K562 (cell line): ENCODE results near the gene USP8. TPM values are rescaled to one million over a fixed set of nuclear protein-coding genes. Genes with fewer than 3 reads are reported as not detected.

Experiments
- ATAC-seq: fragments of 200-7000 bp; cut with Tn5 transposase; 3 replicates; pipeline ENCODE4 v1.9.1; 2020; ENCODE audit warnings: moderate library complexity
- BruUV-seq: library from RNA; stranded (reverse); fragments of 400-500 nt; replicated peaks from 2 replicates; lab custom pipeline; 2021; lab: Mats Ljungman, UMichigan
- CTCF ChIA-PET: fragments of 300-600 bp; formaldehyde crosslinking; extraction: SDS; loops from one replicate; lab custom pipeline; 2021; ENCODE audit warnings: low intra/inter-chr PET ratio; lab: Yijun Ruan, JAX
- POLR2A ChIA-PET: fragments of 300-600, 350-650 bp; sonication (Branson Sonifier 250); formaldehyde crosslinking; extraction: SDS; loops from one replicate; lab custom pipeline; 2021; ENCODE audit warnings: antibody characterized with exemption, inconsistent platforms; lab: Yijun Ruan, JAX
- DNase-seq, 4 experiments: peaks; one replicate each; pipeline versions ENCODE4 v3.0.0 to v3.0.0-alpha.2; 2011 to 2018; ENCODE audit warnings: low spot score in 3 of 4, mixed read lengths in 3 of 4; ENCODE audit errors: extremely low read depth in 1 of 4
- FAIRE-seq: peaks from 2 replicates; lab custom pipeline; 2011; peaks lifted over from hg19 to GRCh38; lab: Jason Lieb, UNC
- H2AFZ ChIP-seq: 2 replicates; pipeline ENCODE4 v1.6.0; 2011; ENCODE audit warnings: low read depth, low read length, control low read depth, inconsistent platforms
- H3K27ac ChIP-seq: fragments of 200-600 bp; 3 replicates; pipeline ENCODE4 v1.8.0; 2011; ENCODE audit warnings: low read depth, mild to moderate bottlenecking, control low read depth, inconsistent platforms, low read length, moderate library complexity, mixed read lengths; ENCODE audit errors: extremely low read depth
- H3K27me3 ChIP-seq, 2 experiments: fragments of 300-600 bp in 1 of 2; 2 replicates in 1 of 2; 3 replicates in 1 of 2; pipeline versions ENCODE4 v1.6.0 to v1.8.0; 2011; ENCODE audit warnings: inconsistent platforms in 2 of 2, low read length in 2 of 2, mild to moderate bottlenecking in 1 of 2, mixed read lengths in 1 of 2, moderate library complexity in 1 of 2; ENCODE audit not compliant: control insufficient read depth in 2 of 2, insufficient read depth in 2 of 2
- H3K36me3 ChIP-seq: fragments of 300-600 bp; 3 replicates; pipeline ENCODE4 v1.8.0; 2011; ENCODE audit warnings: mild to moderate bottlenecking, low read length, inconsistent platforms; ENCODE audit not compliant: control insufficient read depth, insufficient read depth
- H3K4me1 ChIP-seq, 2 experiments: fragments of 200-600 bp in 1 of 2; replicated peaks in 1 of 2; 2 replicates in 1 of 2; 3 replicates in 1 of 2; pipeline versions ENCODE4 v1.5.1 to v1.8.0; 2011; ENCODE audit warnings: inconsistent platforms in 2 of 2, low read length in 2 of 2, mild to moderate bottlenecking in 1 of 2, mixed read lengths in 1 of 2, moderate library complexity in 1 of 2; ENCODE audit not compliant: control insufficient read depth in 2 of 2, insufficient read depth in 2 of 2
- H3K4me2 ChIP-seq: 2 replicates; pipeline ENCODE4 v1.6.1; 2011; ENCODE audit warnings: low read length, control low read depth, inconsistent platforms, mixed read lengths; ENCODE audit not compliant: insufficient read depth
- H3K4me3 ChIP-seq: fragments of 200-600 bp; sonication (generic), shearing (Covaris generic); 2 replicates; pipeline ENCODE4 v1.5.1; 2016; ENCODE audit warnings: control low read depth, inconsistent platforms
- H3K79me2 ChIP-seq: fragments of 200-600 bp; 3 replicates; pipeline ENCODE4 v1.8.0; 2011; ENCODE audit warnings: low read length, inconsistent platforms; ENCODE audit not compliant: control insufficient read depth, insufficient read depth
- H3K9ac ChIP-seq, 2 experiments: 2 replicates each; pipeline versions ENCODE4 v1.6.0 to v1.6.1; 2011; ENCODE audit warnings: low read depth in 2 of 2, low read length in 2 of 2, control low read depth in 1 of 2, inconsistent platforms in 1 of 2, mild to moderate bottlenecking in 1 of 2, mixed read lengths in 1 of 2; ENCODE audit not compliant: insufficient read depth in 1 of 2
- H3K9me1 ChIP-seq: one replicate; pipeline ENCODE4 v1.6.0; 2011; ENCODE audit warnings: inconsistent platforms, mild to moderate bottlenecking, low read length, moderate library complexity; ENCODE audit not compliant: control insufficient read depth, insufficient read depth
- H3K9me3 ChIP-seq: replicated peaks from 2 replicates; pipeline ENCODE4 v1.5.1; 2011; ENCODE audit warnings: low read depth, low read length, inconsistent platforms; ENCODE audit not compliant: control insufficient read depth, insufficient read depth
- H4K20me1 ChIP-seq: replicated peaks from 2 replicates; pipeline ENCODE4 v1.6.1; 2011; ENCODE audit warnings: low read length, inconsistent platforms, mixed read lengths; ENCODE audit not compliant: control insufficient read depth, insufficient read depth
- CTBP1 ChIP-seq: fragments of 450-650 bp; IDR thresholded peaks from 2 replicates; pipeline ENCODE4 v1.6.1; 2016; ENCODE audit warnings: borderline replicate concordance
- EHMT2 ChIP-seq: fragments of 450-650 bp; IDR thresholded peaks from 2 replicates; pipeline ENCODE4 v1.6.1; 2018; ENCODE audit warnings: antibody characterized with exemption
- EWSR1 ChIP-seq: fragments of 450-650 bp; IDR thresholded peaks from 2 replicates; pipeline ENCODE4 v1.6.1; 2018; ENCODE audit warnings: borderline replicate concordance, mild to moderate bottlenecking, low read depth, moderate library complexity; ENCODE audit not compliant: partially characterized antibody
- FOXA3 ChIP-seq, 2 experiments: fragments of 450-650 bp in 1 of 2; sonication (generic) in 1 of 2; formaldehyde crosslinking; IDR thresholded peaks in 1 of 2; conservative IDR thresholded peaks in 1 of 2; 2 replicates each; pipeline versions ENCODE4 v1.4.0 to v1.8.0; 2020 to 2022; ENCODE audit warnings: mild to moderate bottlenecking in 2 of 2, missing genetic modification reagents in 1 of 2
- HOMEZ ChIP-seq: fragments of 250-450 bp; sonication (Bioruptor Pico); IDR thresholded peaks from 2 replicates; pipeline ENCODE4 v1.4.0; 2020; ENCODE audit warnings: mild to moderate bottlenecking, moderate library complexity
- KAT7 ChIP-seq: sonication (generic); formaldehyde crosslinking; IDR thresholded peaks from 2 replicates; pipeline ENCODE4 v1.8.0; 2022; ENCODE audit warnings: missing genetic modification reagents, mild to moderate bottlenecking, borderline replicate concordance
- NONO ChIP-seq, 2 experiments: fragments of 200-400 bp in 1 of 2; fragments of 450-650 bp in 1 of 2; formaldehyde crosslinking in 1 of 2; IDR thresholded peaks; 2 replicates each; pipeline ENCODE4 v1.6.1; 2017; ENCODE audit warnings: low read depth in 2 of 2, mild to moderate bottlenecking in 2 of 2, moderate library complexity in 2 of 2, low read length in 1 of 2
- PCBP2 ChIP-seq: fragments of 200-400 bp; formaldehyde crosslinking; IDR thresholded peaks from 2 replicates; pipeline ENCODE4 v1.6.1; 2018; ENCODE audit warnings: low read length, low read depth, mild to moderate bottlenecking, moderate library complexity; ENCODE audit not compliant: poor library complexity, severe bottlenecking
- PHB2 ChIP-seq: fragments of 450-650 bp; IDR thresholded peaks from 2 replicates; pipeline ENCODE4 v1.6.1; 2017; ENCODE audit warnings: low read depth
- PKNOX1 ChIP-seq: fragments of 450-650 bp; IDR thresholded peaks from 2 replicates; pipeline ENCODE4 v1.6.1; 2016
- POU5F1 ChIP-seq: fragments of 150-350 bp; IDR thresholded peaks from 2 replicates; pipeline ENCODE4 v1.6.1; 2014; ENCODE audit warnings: borderline replicate concordance, low read length, low read depth, mild to moderate bottlenecking; ENCODE audit not compliant: partially characterized antibody
- RCOR1 ChIP-seq, 2 experiments: IDR thresholded peaks; 2 replicates each; pipeline ENCODE4 v1.6.1; 2012; ENCODE audit warnings: low read depth in 2 of 2, low read length in 2 of 2, borderline replicate concordance in 1 of 2, improper control_type of control experiment in 1 of 2
- SPI1 ChIP-seq: IDR thresholded peaks from 2 replicates; pipeline ENCODE4 v1.6.1; 2011; ENCODE audit warnings: low read depth, low read length, control low read depth, borderline replicate concordance
- TRIM24 ChIP-seq, 2 experiments: fragments of 450-650 bp; IDR thresholded peaks; 2 replicates each; pipeline ENCODE4 v1.6.1; 2016
- ZNF165 ChIP-seq: fragments of 250-450 bp; sonication (Bioruptor Pico); IDR thresholded peaks from 2 replicates; pipeline ENCODE4 v1.4.0; 2020; ENCODE audit warnings: borderline replicate concordance
- ZNF699 ChIP-seq: fragments of 250-450 bp; sonication (Bioruptor Pico); IDR thresholded peaks from 2 replicates; pipeline ENCODE4 v1.8.0; 2021; ENCODE audit warnings: mild to moderate bottlenecking, moderate library complexity; ENCODE audit not compliant: insufficient replicate concordance
- WGBS: fragments of 100-300 bp; shearing (Covaris generic); methylation state at CpG from one replicate; pipeline ENCODE4 v1.1.6; 2016; ENCODE audit warnings: low coverage, mixed read lengths; ENCODE audit not compliant: insufficient coverage; ENCODE audit errors: missing lambda C conversion rate; 5-methylcytosine and 5-hydroxymethylcytosine counted together
- in situ Hi-C: fragments of 300-500 bp; cut with MboI; formaldehyde crosslinking; loops from 4 replicates; pipeline ENCODE4 v1.15.0; 2018; ENCODE audit warnings: inconsistent platforms, mixed read lengths
- intact Hi-C: fragments of 100-400 bp; cut with micrococcal nuclease; formaldehyde crosslinking; loops from 2 replicates; pipeline ENCODE4 v1.14.2; 2022
- polyA plus RNA-seq, 8 experiments: library from polyadenylated mRNA; depleted of rRNA in 4 of 8; stranded (reverse) in 5 of 8; unstranded in 3 of 8; fragments of >200 nt; fragmentation: Nextera tagmentation in 2 of 8; fragmentation: Illumina TruSeq in 1 of 8; extraction: Ambion mirVana in 2 of 8; extraction: Trizol in 1 of 8; gene quantifications; 2 replicates each; pipeline versions ENCODE4 v1.2.1 to v1.2.3, GENCODE V29; 2011 to 2014; ENCODE audit warnings: inconsistent platforms in 1 of 8, missing spikeins in 1 of 8
- total RNA-seq, 7 experiments: library from RNA; depleted of rRNA in 6 of 7; stranded (reverse); fragments of >200 nt in 6 of 7; fragmentation: Illumina TruSeq in 2 of 7; extraction: Trizol in 2 of 7; gene quantifications; 2 replicates each; pipeline versions ENCODE4 v1.2.1 to v1.2.3, GENCODE V29; 2011 to 2021; ENCODE audit warnings: low replicate concordance in 1 of 7

USP8 gene
- total and polyA plus RNA-seq, 9 of the 15 experiments (the other 6 are each of a cell fraction or from before 2014, with no cell fraction given) = 35.1 to 58.4 (median 46.1) TPM

GRCh38 chr15:50416890-50417289, 7.3 kb upstream of the USP8 start:
- no TSS peak for BruUV-seq

GRCh38 chr15:50418041-50418583, 6.1 kb upstream of the USP8 start:
- intact Hi-C loops (no loop called here), in situ Hi-C loops (no loop called here)
- no peak overlapping the region for H3K4me2 ChIP-seq
- H3K36me3 ChIP-seq = no peaks in the 10 kb centered on the region
- no peak overlapping the region; the same call in 2 of the 3 replicates for H3K27ac ChIP-seq
- no peaks in the 10 kb centered on the region for H4K20me1 ChIP-seq
- H3K9ac ChIP-seq = no peak overlapping the region; a peak in 1 of 4 replicates
- no peaks in the 10 kb centered on the region for H3K9me3 ChIP-seq
- CTCF ChIA-PET = no interaction called here
- H3K9me1 ChIP-seq = no peaks in the 10 kb centered on the region
- no peak overlapping the region for H3K4me3 ChIP-seq
- WGBS = 51% methylated on average over 9 of the region's 9 CpGs
- no TSS peak for BruUV-seq
- POLR2A ChIA-PET = interaction anchor here (0.6 to 0.8 kb wide), 2 partner anchors 24 to 63 kb away, joined by 3 read pairs; partner anchors contain the start of gene GABPB1
- no peaks in the 10 kb centered on the region for H3K79me2 ChIP-seq
- H3K4me1 ChIP-seq = peaks cover 0 to 5% of the 10 kb centered on the region in 2 experiments; a peak in 2 of 5 replicates
- peak in 1 of 4 experiments; percentile 36 for DNase-seq
- peak overlapping the region; percentile 12; the same call in 1 of the 2 replicates for H2AFZ ChIP-seq
- peak; percentile 42 for FAIRE-seq
- H3K27me3 ChIP-seq = no peaks in the 10 kb centered on the region
- peak; percentile 59 for ATAC-seq
- TF ChIP-seq FOXA3 (CRISPR knock-in tag; conservative IDR thresholded peaks at IDR 0.05 in 1 of 2, IDR thresholded peaks at IDR 0.05 in 1 of 2) (no peak), TRIM24 (IDR thresholded peaks at IDR 0.05) (peak; percentile 41 to 85; a peak in 3 of 4 replicates), CTBP1 (peak; percentile 90), EWSR1 (no peak), KAT7 (no peak), PKNOX1 (peak; percentile 31; the same call in 1 of the 2 replicates), PCBP2 (no peak), ZNF165 (CRISPR knock-in tag) (peak; percentile 40; the same call in 1 of the 2 replicates), RCOR1 (IDR thresholded peaks at IDR 0.05; ENCODE audit: borderline replicate concordance in 1 of 2, low read depth in 2 of 2, low read length in 2 of 2) (peak in 1 of 2 experiments; percentile 20; a peak in 1 of 4 replicates), HOMEZ (CRISPR knock-in tag) (0 out of 2 replicates have a peak, but pooled peaks have one; percentile 28)

More at GRCh38 chr15:50416890-50417289, 7.3 kb upstream of the USP8 start:
- no peaks in the 10 kb centered on the region for H3K79me2 ChIP-seq
- FAIRE-seq (no peak), ATAC-seq (no peak), DNase-seq (no peak)
- H3K27ac ChIP-seq = no peak overlapping the region
- no peaks in the 10 kb centered on the region for H3K9me1 ChIP-seq
- WGBS = 74% methylated on average over 1 of the region's 1 CpG
- no peaks in the 10 kb centered on the region for H3K9me3 ChIP-seq
- H3K9ac ChIP-seq = no peak overlapping the region
- intact Hi-C loops (no loop called here), in situ Hi-C loops (no loop called here)
- ChIA-PET CTCF (no interaction called here), POLR2A (no interaction called here)
- H3K4me3 ChIP-seq = no peak overlapping the region
- no peaks in the 10 kb centered on the region for H3K36me3 ChIP-seq
- H3K4me2 ChIP-seq = no peak overlapping the region
- H3K4me1 ChIP-seq = peaks cover 0 to 6% of the 10 kb centered on the region in 2 experiments; a peak in 2 of 5 replicates
- no peaks in the 10 kb centered on the region for H4K20me1 ChIP-seq
- TF ChIP-seq EHMT2 (no peak), PHB2 (no peak), NONO (IDR thresholded peaks at IDR 0.05; ENCODE audit: low read depth in 2 of 2, low read length in 1 of 2) (no peak), ZNF699 (CRISPR knock-in tag) (no peak), POU5F1 (no peak), SPI1 (no peak)
- no peak overlapping the region; the same call in 1 of the 2 replicates for H2AFZ ChIP-seq
- no peaks in the 10 kb centered on the region for H3K27me3 ChIP-seq
